ENCODE results near the gene MIXL1.

DNA sequence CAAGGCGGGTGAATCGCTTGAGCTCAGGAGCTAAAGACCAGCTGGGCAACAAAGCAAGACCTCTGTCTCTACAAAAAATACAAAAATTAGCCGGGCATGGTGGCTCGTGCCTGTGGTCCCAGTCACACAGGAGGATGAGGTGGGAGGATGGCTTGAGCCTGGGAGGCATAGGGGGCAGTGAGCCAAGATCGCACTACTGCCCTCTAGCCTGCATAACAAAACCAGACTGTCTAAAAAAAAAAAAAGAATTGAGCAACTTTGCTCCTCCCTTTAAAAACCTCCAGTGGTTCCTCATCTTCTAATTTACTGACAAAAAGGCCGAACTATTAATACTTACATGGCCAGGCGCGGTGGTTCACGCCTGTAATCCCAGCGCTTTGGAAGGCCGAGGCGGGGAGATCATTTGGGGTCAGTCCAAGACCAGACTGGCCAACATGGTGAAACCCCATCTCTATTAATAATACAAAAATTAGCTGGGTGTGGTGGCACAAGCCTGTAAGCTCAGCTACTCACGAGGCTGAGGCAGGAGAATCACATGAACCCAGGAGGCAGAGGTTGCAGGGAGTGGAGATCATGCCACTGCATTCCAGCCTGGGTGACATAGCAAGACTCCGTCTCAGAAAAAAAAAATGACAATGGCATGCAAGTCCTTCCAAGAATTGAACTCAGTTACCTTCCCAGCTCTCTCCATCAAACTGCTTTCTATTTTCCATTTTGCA is 41.3 kb upstream of the MIXL1 start:
- TF ChIP-seq CTCF (IDR thresholded peaks at IDR 0.05) (peak; percentile 44), EZH2phosphoT487 (IDR thresholded peaks at IDR 0.05) (no peak)
